Activated T-cell treated with anti-CD3 and anti-CD28 coated beads for 24 hours (primary cell): ENCODE measurements around the gene PHKB.
"Not testable (repeated sequence)": the region's sequence is repeated elsewhere in the genome, so short reads cannot be mapped to it uniquely, and the experiment has no call there.

ENCODE experiments used
- DNase-seq: peaks from one replicate; pipeline ENCODE4 v3.0.0-alpha.2; 2020; ENCODE audit warnings: low read depth

The PHKB gene

DNA sequence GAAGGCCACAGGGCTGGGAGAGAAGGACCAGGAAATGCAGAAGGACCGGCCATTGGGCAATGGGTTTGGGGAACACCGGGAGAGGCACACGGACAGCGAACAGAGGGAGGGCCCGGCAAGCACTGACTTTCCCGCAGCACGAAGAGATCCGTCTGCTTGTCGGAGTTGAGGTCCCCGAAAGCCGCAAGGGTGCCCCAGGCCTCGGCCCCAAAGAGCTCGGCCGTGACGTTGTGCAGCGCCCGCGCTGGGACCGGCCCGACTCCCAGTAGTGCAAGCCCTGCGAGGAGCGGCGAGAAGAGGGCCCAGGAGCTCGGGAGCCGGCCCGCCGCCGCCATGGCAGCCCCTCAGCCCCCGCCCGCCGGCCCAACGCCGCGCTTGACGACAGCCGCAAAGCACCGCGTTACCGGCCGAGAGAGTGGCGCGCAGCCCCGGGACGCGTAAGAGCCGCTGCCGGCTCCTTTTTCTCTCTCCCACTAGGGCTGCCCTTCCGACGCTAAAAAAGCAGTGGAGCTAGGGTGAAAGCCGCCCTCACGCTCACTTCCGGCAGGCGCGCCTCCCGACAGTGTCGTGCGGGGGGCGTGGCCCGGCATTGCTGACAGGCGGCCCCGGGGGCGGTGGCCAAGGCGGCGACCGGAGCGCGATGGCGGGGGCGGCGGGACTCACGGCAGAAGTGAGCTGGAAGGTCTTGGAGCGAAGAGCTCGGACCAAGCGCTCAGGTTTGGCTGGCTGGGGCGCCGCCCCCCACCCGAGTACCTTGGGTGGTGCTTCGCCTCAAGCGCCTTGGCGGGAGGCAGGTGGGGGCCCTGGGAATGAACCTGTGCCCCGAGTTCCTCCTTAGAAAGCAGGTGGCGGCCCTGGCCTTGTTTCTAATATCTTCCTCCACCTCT, at the start of gene PHKB, which contains the start of gene ITFG1:
TSS of gene PHKB (plus strand) at position 621 of the 887 bp plus-strand sequence. CDS start at position 641, 20 bp downstream.
TSS of gene ITFG1 (minus strand) at position 353 of the 887 bp plus-strand sequence. CDS start at position 335, 18 bp downstream.
- DNase-seq = peak; percentile 91

- DNase-seq = no peak
These were observed 48.1 kb upstream of the PHKB start for GRCh38 chr16:47413041-47413440.

- DNase-seq = no peak
These were observed 44.3 kb upstream of the PHKB start for GRCh38 chr16:47416869-47417268.

DNA sequence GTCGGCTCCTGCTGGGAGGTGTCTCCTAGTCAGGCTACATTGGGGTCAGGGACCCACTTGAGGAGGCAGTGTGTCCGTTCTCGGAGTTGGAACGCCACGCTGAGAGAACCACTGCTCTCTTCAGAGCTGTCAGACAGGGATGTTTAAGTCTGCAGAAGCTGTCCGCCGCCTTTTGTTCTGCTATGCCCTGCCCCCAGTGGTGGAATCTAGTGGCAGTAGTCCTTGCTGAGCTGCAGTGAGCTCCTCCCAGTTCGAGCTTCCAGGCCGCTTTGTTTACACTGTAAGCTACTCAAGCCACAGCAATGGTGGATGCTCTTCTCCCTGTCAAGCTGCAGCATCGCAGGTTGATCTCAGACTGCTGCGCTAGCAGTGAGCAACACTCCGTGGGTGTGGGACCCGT, 36.3 kb upstream of the PHKB start:
- no peak for DNase-seq

- DNase-seq = no peak
These were observed 34.3 kb upstream of the PHKB start for GRCh38 chr16:47426806-47427205.

GRCh38 chr16:47431960-47432359, 29.2 kb upstream of the PHKB start:
- DNase-seq = no peak

DNA sequence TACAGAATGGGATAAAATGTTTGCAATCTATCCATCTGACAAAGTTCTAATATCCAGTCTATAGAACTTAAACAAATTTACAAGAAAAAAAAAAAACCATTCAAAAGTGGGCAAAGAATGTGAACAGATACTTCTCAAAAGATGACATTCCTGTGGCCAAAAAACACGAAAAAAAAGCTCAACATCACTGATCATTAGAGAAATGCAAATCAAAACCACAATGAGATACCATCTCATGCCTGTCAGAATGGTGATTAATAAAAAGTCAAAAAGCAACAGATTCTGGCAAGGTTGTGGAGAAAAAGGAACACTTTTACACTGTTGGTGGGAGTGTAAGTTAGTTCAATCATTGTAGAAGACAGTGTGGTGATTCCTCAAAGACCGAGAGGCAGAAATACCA, 26.9 kb upstream of the PHKB start:
- not testable (repeated sequence) for DNase-seq

DNA sequence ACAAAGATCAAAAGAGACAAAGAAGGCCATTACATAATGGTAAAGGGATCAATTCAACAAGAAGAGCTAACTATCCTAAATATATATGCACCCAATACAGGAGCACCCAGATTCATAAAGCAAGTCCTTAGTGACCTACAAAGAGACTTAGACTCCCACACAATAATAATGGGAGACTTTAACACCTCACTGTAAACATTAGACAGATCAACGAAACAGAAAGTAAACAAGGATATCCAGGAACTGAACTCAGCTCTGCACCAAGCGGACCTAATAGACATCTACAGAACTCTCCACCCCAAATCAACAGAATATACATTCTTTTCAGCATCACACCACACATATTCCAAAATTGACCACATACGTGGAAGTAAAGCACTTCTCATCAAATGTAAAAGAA, 21.1 kb upstream of the PHKB start:
- not testable (repeated sequence) for DNase-seq

DNA sequence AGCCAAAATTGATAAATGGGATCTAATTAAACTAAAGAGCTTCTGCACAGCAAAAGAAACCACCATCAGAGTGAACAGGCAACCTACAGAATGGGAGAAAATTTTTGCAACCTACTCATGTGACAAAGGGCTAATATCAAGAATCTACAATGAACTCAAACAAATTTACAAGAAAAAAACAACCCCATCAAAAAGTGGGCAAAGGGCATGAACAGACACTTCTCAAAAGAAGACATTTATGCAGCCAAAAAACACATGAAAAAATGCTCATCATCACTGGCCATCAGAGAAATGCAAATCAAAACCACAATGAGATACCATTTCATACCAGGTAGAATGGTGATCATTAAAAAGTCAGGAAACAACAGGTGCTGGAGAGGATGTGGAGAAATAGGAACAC, 18.2 kb upstream of the PHKB start:
- not testable (repeated sequence) for DNase-seq

- no peak for DNase-seq
These were observed 14.7 kb upstream of the PHKB start for GRCh38 chr16:47446431-47446830.

DNA sequence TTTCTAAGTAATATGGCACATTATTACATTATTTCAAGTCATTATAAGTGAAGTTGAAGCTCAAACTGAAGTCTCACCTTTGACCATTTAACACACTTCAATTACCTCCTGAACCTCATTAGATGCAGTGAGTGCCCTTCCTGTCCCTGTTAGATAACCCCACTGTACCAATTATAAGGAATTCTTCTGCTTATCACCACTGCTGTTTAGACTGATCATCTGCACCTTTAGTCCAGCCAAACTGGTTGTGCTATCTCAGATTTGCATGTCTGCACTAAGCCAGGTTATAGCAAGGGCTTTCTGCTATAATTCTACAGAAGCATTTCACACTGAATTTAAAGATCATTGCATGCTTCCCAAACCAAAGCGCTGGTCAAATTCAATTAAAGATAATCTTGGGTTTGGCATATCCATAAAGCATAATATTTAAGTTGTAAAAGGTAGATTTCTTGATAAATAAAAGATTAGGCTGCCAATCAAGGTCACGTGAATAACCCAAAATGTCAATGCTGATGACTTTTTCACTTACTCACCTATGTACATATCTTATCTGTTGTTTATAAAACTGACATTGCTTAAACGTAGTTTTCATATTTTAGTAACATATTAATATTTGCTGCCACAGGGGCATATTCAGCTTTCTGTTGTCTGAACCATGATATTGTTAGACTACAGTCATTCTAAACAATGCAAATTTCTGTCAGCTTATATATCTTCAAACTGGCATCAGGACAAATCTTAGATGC, 12.1 kb upstream of the PHKB start:
- DNase-seq = no peak

GRCh38 chr16:47449788-47450187, 11.3 kb upstream of the PHKB start:
- no peak for DNase-seq

- no peak for DNase-seq
These were observed 2.8 kb upstream of the PHKB start for GRCh38 chr16:47458331-47458730.

DNA sequence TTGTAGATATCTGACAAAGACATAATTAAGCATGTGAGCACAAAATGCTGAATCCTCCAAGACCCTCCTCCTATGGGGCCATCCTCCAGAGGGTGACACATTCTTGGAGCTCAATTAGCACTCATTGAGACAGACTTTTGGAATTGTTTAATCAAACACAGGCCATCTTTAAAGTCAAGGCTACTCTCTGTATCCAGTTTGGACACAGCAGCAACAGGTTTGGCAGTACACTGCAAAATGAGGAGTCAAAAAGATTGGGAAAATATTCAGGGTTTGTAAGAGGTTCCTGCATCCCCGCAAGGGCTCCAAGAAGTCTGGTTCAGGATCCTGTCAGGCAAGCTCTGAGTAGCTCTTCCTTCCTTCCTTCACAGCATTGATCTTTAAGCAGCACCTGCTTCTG, 1.5 kb upstream of the PHKB start:
- DNase-seq = no peak

DNA sequence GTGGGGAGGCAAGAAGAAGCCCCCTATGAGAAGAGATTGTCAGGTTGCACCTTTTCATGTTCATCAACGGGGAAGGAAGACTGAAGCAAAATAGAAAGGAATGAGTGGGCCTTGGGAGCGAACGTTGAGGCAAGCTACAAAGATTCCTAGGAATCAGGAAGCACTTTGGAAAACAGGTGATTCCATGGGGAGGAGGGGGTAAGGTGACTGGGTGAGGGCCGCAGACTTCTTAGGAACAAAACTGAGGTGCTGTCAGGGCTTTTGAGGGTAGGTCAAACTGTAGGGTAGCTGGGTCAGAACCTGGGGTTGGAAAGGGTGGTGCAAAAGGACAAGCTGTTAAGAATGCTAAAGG, 796 bp upstream of the PHKB start:
- DNase-seq = no peak

DNA sequence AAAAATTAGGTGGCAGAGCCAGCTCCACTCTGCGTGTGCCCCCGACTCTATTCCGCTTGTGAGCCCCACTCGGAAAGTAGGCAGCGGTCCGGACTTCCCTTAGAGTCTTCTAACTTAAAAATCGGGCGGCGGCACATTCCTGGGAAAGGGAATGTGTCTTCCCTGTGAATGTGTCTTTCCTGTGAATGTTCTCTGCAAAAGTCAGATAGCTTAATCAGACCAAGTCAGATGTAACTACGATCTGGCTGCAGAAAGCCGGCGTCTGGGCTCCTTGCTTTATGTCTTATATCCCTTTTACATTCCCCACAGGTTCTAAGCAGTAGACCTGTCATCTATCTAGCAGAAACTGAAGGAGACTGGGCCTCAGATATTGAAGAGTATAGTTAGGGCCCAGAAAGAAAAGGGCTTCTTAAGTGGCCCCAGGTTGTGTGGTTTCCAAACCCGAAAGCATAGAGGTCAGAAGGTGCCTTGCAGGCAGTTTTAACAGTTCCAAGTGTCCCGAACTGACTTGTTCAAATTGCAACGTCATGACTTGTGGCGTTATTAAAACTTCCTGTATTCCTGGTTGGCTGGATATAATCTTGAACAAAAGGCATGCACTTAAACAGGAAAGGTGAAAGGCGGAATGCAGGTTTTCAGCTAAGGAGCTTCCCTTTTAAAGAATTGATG, 601 bp downstream of the PHKB start:
- peak; percentile 8 for DNase-seq

GRCh38 chr16:47463771-47464624, 2.9 kb downstream of the PHKB start:
- no peak for DNase-seq

- DNase-seq = no peak
These were observed 4.9 kb downstream of the PHKB start for GRCh38 chr16:47465919-47466630.

- no peak for DNase-seq
These were observed 6.4 kb downstream of the PHKB start for GRCh38 chr16:47467501-47467900.

DNA sequence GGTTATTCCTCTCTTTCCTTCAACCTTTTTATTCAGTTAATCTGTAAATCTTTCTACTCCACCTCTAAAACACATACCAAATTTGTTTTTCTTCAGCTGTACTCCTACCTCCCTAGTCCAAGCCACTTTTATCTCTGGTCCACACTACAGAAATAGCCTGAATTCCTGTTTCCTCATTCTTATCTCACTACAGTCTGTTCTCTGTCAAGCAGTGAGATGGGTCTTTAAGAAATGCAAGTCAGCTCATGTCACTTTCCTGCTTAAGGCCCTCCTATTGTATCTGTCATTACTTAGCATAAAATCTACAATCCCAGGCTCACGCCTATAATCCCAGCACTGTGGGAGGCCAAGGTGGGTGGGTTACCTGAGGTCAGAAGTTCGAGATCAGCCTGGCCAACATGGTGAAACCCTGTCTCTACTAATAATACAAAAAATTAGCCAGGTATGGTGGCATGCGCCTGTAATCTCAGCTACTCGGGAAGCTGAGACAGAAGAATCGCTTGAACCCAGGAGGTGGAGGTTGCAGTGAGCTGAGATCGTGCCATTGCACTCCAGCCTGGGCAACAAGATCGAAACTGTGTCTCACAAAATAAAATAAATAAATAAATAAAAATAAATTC, 7.0 kb downstream of the PHKB start:
- DNase-seq = not testable (repeated sequence)

GRCh38 chr16:47469227-47469626, 8.1 kb downstream of the PHKB start:
- no peak for DNase-seq
